Ishikawa (cell line): ENCODE data around the gene FAM193B.
A peak's percentile ranks its signal among the peaks of the same experiment; 100 is the strongest.

Experiments used
- CEBPB ChIP-seq: IDR thresholded peaks from 2 replicates; pipeline ENCODE4 v1.6.1; 2012
- EGR1 ChIP-seq: IDR thresholded peaks from 2 replicates; pipeline ENCODE4 v1.6.1; 2012
- EP300 ChIP-seq: IDR thresholded peaks from 2 replicates; pipeline ENCODE4 v1.6.1; 2012; ENCODE audit warnings: borderline replicate concordance
- RAD21 ChIP-seq: IDR thresholded peaks from 2 replicates; pipeline ENCODE4 v1.6.1; 2012; ENCODE audit warnings: low read depth
- TAF1 ChIP-seq: IDR thresholded peaks from 2 replicates; pipeline ENCODE4 v1.6.1; 2012; ENCODE audit warnings: low read depth, mild to moderate bottlenecking
- TEAD4 ChIP-seq: IDR thresholded peaks from 2 replicates; pipeline ENCODE4 v1.6.1; 2012
- ZBTB7A ChIP-seq: IDR thresholded peaks from 2 replicates; pipeline ENCODE4 v1.6.1; 2012; ENCODE audit warnings: low read depth
- TF ChIP-seq, protein P1 (sequence below): IDR thresholded peaks from 2 replicates; pipeline ENCODE4 v1.6.1; 2012

DNA sequence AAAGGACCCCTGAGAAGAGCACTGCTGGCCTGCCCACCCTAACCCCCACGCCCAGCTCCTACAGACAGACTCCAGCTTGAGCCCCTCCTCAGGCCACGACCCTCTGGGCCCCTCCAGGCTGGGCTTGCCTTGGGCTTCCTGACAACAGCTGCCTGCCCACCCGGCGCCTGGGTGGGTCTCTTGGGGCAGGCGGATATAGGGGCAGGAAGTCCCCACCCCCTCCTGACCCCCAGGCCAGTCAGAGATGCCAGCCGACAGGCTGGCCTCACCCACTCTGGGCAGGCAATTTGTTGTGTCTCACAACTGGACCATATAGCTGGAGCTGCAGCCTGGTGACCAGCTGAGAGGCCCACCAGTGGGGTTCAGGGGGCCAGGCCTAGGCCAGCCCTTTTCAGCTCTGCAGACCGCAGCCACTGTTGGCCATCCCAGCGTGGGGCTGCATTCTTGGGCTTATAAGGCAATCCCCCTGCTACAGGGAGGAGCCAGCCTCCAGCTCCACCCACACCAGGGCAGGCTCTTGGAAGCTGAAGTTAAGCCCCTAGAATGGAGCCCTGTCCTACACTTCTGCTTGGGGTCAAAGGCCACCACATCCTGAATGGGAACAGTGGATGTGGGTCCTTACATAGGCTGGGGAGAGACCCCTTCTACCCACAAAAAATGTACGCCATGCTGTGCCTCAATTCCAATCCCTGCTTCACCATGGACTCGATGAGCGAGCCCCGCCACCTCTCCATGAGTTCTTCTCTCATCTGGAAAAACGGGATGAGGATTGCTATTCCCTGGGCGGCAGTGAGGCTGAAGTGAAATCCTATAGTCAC lies 58.9 kb downstream of the FAM193B start:
- no peak for TF ChIP-seq RAD21
- TF ChIP-seq EP300, result peak; percentile 44; the same call in 1 of the 2 replicates
- no peak for TF ChIP-seq EGR1
- TF ChIP-seq CEBPB, result no peak
- TF ChIP-seq TAF1, result peak; percentile 13; the same call in 1 of the 2 replicates
- TF ChIP-seq ZBTB7A, result no peak; the same call in 1 of the 2 replicates
- TF ChIP-seq, protein P1, sequence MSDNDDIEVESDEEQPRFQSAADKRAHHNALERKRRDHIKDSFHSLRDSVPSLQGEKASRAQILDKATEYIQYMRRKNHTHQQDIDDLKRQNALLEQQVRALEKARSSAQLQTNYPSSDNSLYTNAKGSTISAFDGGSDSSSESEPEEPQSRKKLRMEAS, result no peak
- peak; percentile 86 for TF ChIP-seq TEAD4
